Mesenchymal stem cell (in vitro differentiated cells and primary cell): ENCODE results near the gene PTPN1.

Experiments
- DNase-seq: peaks from one replicate; pipeline ENCODE4 v3.0.0-alpha.2; 2013
- H2AFZ ChIP-seq: one replicate; pipeline ENCODE4 v1.6.1; 2013; ENCODE audit warnings: low read depth, mild to moderate bottlenecking, control low read depth, inconsistent platforms, low read length, moderate library complexity
- H2AK5ac ChIP-seq: 2 replicates; pipeline ENCODE4 v1.6.1; 2013; ENCODE audit warnings: low read length, moderate library complexity, mild to moderate bottlenecking, inconsistent platforms; ENCODE audit not compliant: severe bottlenecking
- H2BK120ac ChIP-seq: one replicate; pipeline ENCODE4 v1.6.1; 2013; ENCODE audit warnings: low read depth, mild to moderate bottlenecking, inconsistent platforms, low read length, moderate library complexity
- H2BK12ac ChIP-seq, 2 experiments: one replicate each; pipeline ENCODE4 v1.6.1; 2013; ENCODE audit warnings: inconsistent platforms in 2 of 2, low read length in 2 of 2, mild to moderate bottlenecking in 2 of 2, moderate library complexity in 2 of 2, control low read depth in 1 of 2
- H2BK15ac ChIP-seq: one replicate; pipeline ENCODE4 v1.6.1; 2013; ENCODE audit warnings: mild to moderate bottlenecking, low read depth, inconsistent platforms; ENCODE audit not compliant: poor library complexity, severe bottlenecking
- H2BK5ac ChIP-seq: 2 replicates; pipeline ENCODE4 v1.6.1; 2013; ENCODE audit warnings: low read depth, mild to moderate bottlenecking, low read length, control low read depth, inconsistent platforms; ENCODE audit not compliant: poor library complexity, severe bottlenecking
- H3K14ac ChIP-seq, 2 experiments: one replicate each; pipeline ENCODE4 v1.6.1; 2013; ENCODE audit warnings: inconsistent platforms in 2 of 2, low read length in 2 of 2, control low read depth in 1 of 2, mild to moderate bottlenecking in 1 of 2, moderate library complexity in 1 of 2
- H3K18ac ChIP-seq, 2 experiments: one replicate each; pipeline ENCODE4 v1.6.1; 2013; ENCODE audit warnings: inconsistent platforms in 2 of 2, low read length in 2 of 2, control low read depth in 1 of 2, low read depth in 1 of 2, mild to moderate bottlenecking in 1 of 2
- H3K23ac ChIP-seq, 2 experiments: one replicate each; pipeline ENCODE4 v1.6.1; 2013; ENCODE audit warnings: inconsistent platforms in 2 of 2, low read length in 2 of 2, mild to moderate bottlenecking in 2 of 2, moderate library complexity in 2 of 2, control low read depth in 1 of 2
- H3K27ac ChIP-seq: 2 replicates; pipeline ENCODE4 v1.5.1; 2013; ENCODE audit warnings: mild to moderate bottlenecking, moderate library complexity, low read length, control low read depth, inconsistent platforms; ENCODE audit not compliant: poor library complexity, severe bottlenecking
- H3K27me3 ChIP-seq, 2 experiments: 2 replicates each; pipeline versions ENCODE4 v1.6.1 to v1.7.0; 2013; ENCODE audit warnings: low read length in 2 of 2, mild to moderate bottlenecking in 2 of 2, moderate library complexity in 2 of 2, control low read depth in 1 of 2, inconsistent platforms in 1 of 2; ENCODE audit not compliant: control insufficient read depth in 1 of 2, insufficient read depth in 1 of 2
- H3K36me3 ChIP-seq, 2 experiments: 2 replicates each; pipeline versions ENCODE4 v1.6.1 to v1.7.0; 2013; ENCODE audit warnings: low read length in 2 of 2, control low read depth in 1 of 2, inconsistent platforms in 1 of 2, low read depth in 1 of 2, mild to moderate bottlenecking in 1 of 2; ENCODE audit not compliant: insufficient read depth in 2 of 2, control insufficient read depth in 1 of 2
- H3K4ac ChIP-seq, 2 experiments: one replicate each; pipeline ENCODE4 v1.6.1; 2013; ENCODE audit warnings: inconsistent platforms in 2 of 2, low read length in 2 of 2, mild to moderate bottlenecking in 2 of 2, moderate library complexity in 2 of 2, control low read depth in 1 of 2, low read depth in 1 of 2
- H3K4me1 ChIP-seq: 2 replicates; pipeline ENCODE4 v1.6.1; 2013; ENCODE audit warnings: low read depth, low read length, control low read depth; ENCODE audit not compliant: control insufficient read depth, insufficient read depth
- H3K4me2 ChIP-seq: 2 replicates; pipeline ENCODE4 v1.6.1; 2013; ENCODE audit warnings: low read length, mild to moderate bottlenecking, inconsistent platforms; ENCODE audit not compliant: poor library complexity, severe bottlenecking
- H3K4me3 ChIP-seq, 2 experiments: 2 replicates each; pipeline versions ENCODE4 v1.5.1 to v1.7.0; 2013; ENCODE audit warnings: low read length in 2 of 2, mild to moderate bottlenecking in 2 of 2, control low read depth in 1 of 2, low read depth in 1 of 2; ENCODE audit not compliant: insufficient read depth in 1 of 2
- H3K79me1 ChIP-seq: replicated peaks from 2 replicates; pipeline ENCODE4 v1.6.1; 2013; ENCODE audit warnings: mild to moderate bottlenecking, control low read depth, low read length, inconsistent platforms; ENCODE audit not compliant: poor library complexity, severe bottlenecking
- H3K9ac ChIP-seq: 2 replicates; pipeline ENCODE4 v1.7.0; 2013; ENCODE audit warnings: mild to moderate bottlenecking, low read length, moderate library complexity
- H3K9me3 ChIP-seq: 2 replicates; pipeline ENCODE4 v1.7.0; 2013; ENCODE audit warnings: mild to moderate bottlenecking, low read length; ENCODE audit not compliant: control insufficient read depth
- H4K8ac ChIP-seq: one replicate; pipeline ENCODE4 v1.6.1; 2013; ENCODE audit warnings: inconsistent platforms, mild to moderate bottlenecking, low read length, moderate library complexity
- H4K91ac ChIP-seq: one replicate; pipeline ENCODE4 v1.6.1; 2013; ENCODE audit warnings: mild to moderate bottlenecking, low read length, inconsistent platforms
- WGBS: methylation state at CpG from one replicate; pipeline ENCODE4 v1.1.7; 2013; ENCODE audit warnings: mixed read lengths; 5-methylcytosine and 5-hydroxymethylcytosine counted together

The PTPN1 gene

GRCh38 chr20:50464026-50464724, 46.0 kb upstream of the PTPN1 start:
- H3K4ac ChIP-seq = peak overlapping the region in 1 of 2 experiments; percentile 67
- no peak overlapping the region for H2BK5ac ChIP-seq
- H3K14ac ChIP-seq = no peak overlapping the region
- no peaks in the 10 kb centered on the region for H3K79me1 ChIP-seq
- peak overlapping the region in 1 of 2 experiments; percentile 23 for H3K4me3 ChIP-seq
- DNase-seq = peak; percentile 70
- WGBS = 22% methylated on average over 21 of the region's 21 CpGs
- H2AK5ac ChIP-seq = peak overlapping the region; percentile 46
- peak overlapping the region; percentile 1 to 72 for H3K18ac ChIP-seq
- peaks cover 14% of the 10 kb centered on the region for H3K4me1 ChIP-seq
- peak overlapping the region; percentile 38 for H3K4me2 ChIP-seq
- H3K27me3 ChIP-seq = no peaks in the 10 kb centered on the region
- H4K8ac ChIP-seq = no peak overlapping the region
- no peak overlapping the region for H3K23ac ChIP-seq
- H4K91ac ChIP-seq = peak overlapping the region; percentile 85
- no peaks in the 10 kb centered on the region for H3K36me3 ChIP-seq
- no peaks in the 10 kb centered on the region for H3K9me3 ChIP-seq
- H2BK120ac ChIP-seq = no peak overlapping the region
- H2AFZ ChIP-seq = no peak overlapping the region
- H2BK15ac ChIP-seq = peak overlapping the region; percentile 3
- peak overlapping the region; percentile 69 for H3K9ac ChIP-seq
- H2BK12ac ChIP-seq = peak overlapping the region in 1 of 2 experiments; percentile 8
- H3K27ac ChIP-seq = no peak overlapping the region

- Histone ChIP-seq H3K18ac (no peak overlapping the region), H3K4me3 (peak overlapping the region in 1 of 2 experiments; percentile 23), H4K8ac (no peak overlapping the region), H3K9ac (peak overlapping the region; percentile 69), H3K36me3 (no peaks in the 10 kb centered on the region), H2BK15ac (no peak overlapping the region), H3K4me2 (no peak overlapping the region), H3K79me1 (no peaks in the 10 kb centered on the region), H2BK12ac (no peak overlapping the region), H3K9me3 (no peaks in the 10 kb centered on the region), H2AK5ac (peak overlapping the region; percentile 46), H3K14ac (no peak overlapping the region), H3K4ac (no peak overlapping the region), H4K91ac (no peak overlapping the region), H3K4me1 (peaks cover 14% of the 10 kb centered on the region), H3K27ac (no peak overlapping the region), H2BK120ac (no peak overlapping the region), H3K27me3 (no peaks in the 10 kb centered on the region), H2AFZ (no peak overlapping the region), H2BK5ac (no peak overlapping the region), H3K23ac (no peak overlapping the region)
- no peak for DNase-seq
- WGBS = 77% methylated on average over 11 of the region's 14 CpGs
These were observed 45.2 kb upstream of the PTPN1 start for GRCh38 chr20:50464725-50465650.

DNA sequence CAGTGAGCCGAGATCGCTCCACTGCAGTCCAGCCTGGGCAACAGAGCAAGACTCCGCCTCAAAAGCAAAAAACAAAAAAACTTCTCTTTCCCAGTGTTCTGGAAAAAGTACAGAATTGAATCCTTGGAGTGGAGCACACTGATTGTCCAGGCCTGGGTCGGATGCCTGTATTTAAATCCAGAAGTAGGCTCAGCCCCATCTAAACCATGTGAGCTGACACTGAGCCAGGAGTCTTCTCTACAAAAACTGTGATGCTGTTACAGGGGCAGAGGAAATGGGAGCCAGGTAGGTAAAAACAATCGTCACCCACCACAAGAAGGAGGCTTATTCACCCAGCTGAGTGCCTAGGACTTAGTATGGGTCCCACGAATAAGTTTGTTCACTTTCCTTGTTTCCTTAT, 43.0 kb upstream of the PTPN1 start:
- no peaks in the 10 kb centered on the region for H3K79me1 ChIP-seq

GRCh38 chr20:50467718-50468356, 42.3 kb upstream of the PTPN1 start:
- H3K18ac ChIP-seq = no peak overlapping the region
- H3K4ac ChIP-seq = no peak overlapping the region
- no peak overlapping the region for H3K27ac ChIP-seq
- H2BK5ac ChIP-seq = no peak overlapping the region
- peaks cover 6% of the 10 kb centered on the region for H3K4me1 ChIP-seq
- no peak overlapping the region for H2BK12ac ChIP-seq
- no peak overlapping the region for H4K8ac ChIP-seq
- H3K9ac ChIP-seq = no peak overlapping the region
- no peaks in the 10 kb centered on the region for H3K9me3 ChIP-seq
- H3K23ac ChIP-seq = no peak overlapping the region
- no peak overlapping the region for H2AK5ac ChIP-seq
- H4K91ac ChIP-seq = peak overlapping the region; percentile 62
- H3K27me3 ChIP-seq = no peaks in the 10 kb centered on the region
- H3K4me2 ChIP-seq = no peak overlapping the region
- H3K36me3 ChIP-seq = no peaks in the 10 kb centered on the region
- H2BK15ac ChIP-seq = no peak overlapping the region
- no peak overlapping the region for H2AFZ ChIP-seq
- 61% methylated on average over 3 of the region's 3 CpGs for WGBS
- H3K14ac ChIP-seq = no peak overlapping the region
- peak; percentile 47 for DNase-seq
- no peaks in the 10 kb centered on the region for H3K79me1 ChIP-seq
- H2BK120ac ChIP-seq = no peak overlapping the region
- no peak overlapping the region for H3K4me3 ChIP-seq

More for the DNA sequence above, 43.0 kb upstream of the PTPN1 start:
- Histone ChIP-seq H2AFZ (no peak overlapping the region), H3K23ac (no peak overlapping the region), H2AK5ac (no peak overlapping the region), H3K36me3 (no peaks in the 10 kb centered on the region), H2BK12ac (no peak overlapping the region), H3K27ac (no peak overlapping the region), H3K4me1 (peaks cover 6% of the 10 kb centered on the region), H4K8ac (no peak overlapping the region), H3K18ac (no peak overlapping the region), H2BK15ac (no peak overlapping the region), H4K91ac (no peak overlapping the region), H3K14ac (no peak overlapping the region), H3K4ac (no peak overlapping the region), H2BK120ac (no peak overlapping the region), H3K4me2 (no peak overlapping the region), H3K9me3 (no peaks in the 10 kb centered on the region), H3K9ac (no peak overlapping the region), H3K4me3 (no peak overlapping the region), H2BK5ac (no peak overlapping the region), H3K27me3 (no peaks in the 10 kb centered on the region)
- WGBS = 89% methylated on average over 4 of the region's 6 CpGs
- DNase-seq = no peak
